BE2C (cell line): ENCODE measurements around the gene OTUB1. TPM values are rescaled to one million over a fixed set of nuclear protein-coding genes. Genes with fewer than 3 reads are reported as not detected.

Experiments used
- DNase-seq: peaks from one replicate; pipeline ENCODE4 v3.0.0-alpha.2; 2020
- H3K27me3 ChIP-seq: fragments of 250-450 bp; sonication (Bioruptor Pico); 2 replicates; pipeline ENCODE4 v1.5.1; 2020; ENCODE audit warnings: mild to moderate bottlenecking
- H3K36me3 ChIP-seq: fragments of 250-450 bp; sonication (Bioruptor Pico); 2 replicates; pipeline ENCODE4 v1.5.1; 2020; ENCODE audit warnings: mild to moderate bottlenecking
- H3K4me1 ChIP-seq: fragments of 250-450 bp; sonication (Bioruptor Pico); 2 replicates; pipeline ENCODE4 v1.5.1; 2020
- H3K4me3 ChIP-seq: 2 replicates; pipeline ENCODE4 v1.5.1; 2011; ENCODE audit warnings: low read depth, low read length
- H3K9me3 ChIP-seq: fragments of 250-450 bp; sonication (Bioruptor Pico); 2 replicates; pipeline ENCODE4 v1.5.1; 2020
- polyA plus RNA-seq: library from polyadenylated mRNA; unstranded; fragments of >200 nt; gene quantifications from one replicate; pipeline ENCODE4 v1.2.1, GENCODE V29; 2012; ENCODE audit warnings: low read depth, missing spikeins; ENCODE audit not compliant: insufficient read length, insufficient read depth
- TF ChIP-seq, protein P1 (sequence below): IDR thresholded peaks from 2 replicates; pipeline ENCODE4 v1.5.1; 2012; ENCODE audit warnings: mild to moderate bottlenecking, low read depth, low read length

OTUB1 gene
- polyA plus RNA-seq = 208 TPM

GRCh38 chr11:63986156-63986931 is at the start of gene OTUB1:
Gene OTUB1, plus strand, starts transcription at chr11:63986438. Its CDS starts 19 bp downstream, at chr11:63986457.
- DNase-seq = peak; percentile 89
- TF ChIP-seq, protein P1, sequence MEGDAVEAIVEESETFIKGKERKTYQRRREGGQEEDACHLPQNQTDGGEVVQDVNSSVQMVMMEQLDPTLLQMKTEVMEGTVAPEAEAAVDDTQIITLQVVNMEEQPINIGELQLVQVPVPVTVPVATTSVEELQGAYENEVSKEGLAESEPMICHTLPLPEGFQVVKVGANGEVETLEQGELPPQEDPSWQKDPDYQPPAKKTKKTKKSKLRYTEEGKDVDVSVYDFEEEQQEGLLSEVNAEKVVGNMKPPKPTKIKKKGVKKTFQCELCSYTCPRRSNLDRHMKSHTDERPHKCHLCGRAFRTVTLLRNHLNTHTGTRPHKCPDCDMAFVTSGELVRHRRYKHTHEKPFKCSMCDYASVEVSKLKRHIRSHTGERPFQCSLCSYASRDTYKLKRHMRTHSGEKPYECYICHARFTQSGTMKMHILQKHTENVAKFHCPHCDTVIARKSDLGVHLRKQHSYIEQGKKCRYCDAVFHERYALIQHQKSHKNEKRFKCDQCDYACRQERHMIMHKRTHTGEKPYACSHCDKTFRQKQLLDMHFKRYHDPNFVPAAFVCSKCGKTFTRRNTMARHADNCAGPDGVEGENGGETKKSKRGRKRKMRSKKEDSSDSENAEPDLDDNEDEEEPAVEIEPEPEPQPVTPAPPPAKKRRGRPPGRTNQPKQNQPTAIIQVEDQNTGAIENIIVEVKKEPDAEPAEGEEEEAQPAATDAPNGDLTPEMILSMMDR = no peak
- Histone ChIP-seq H3K9me3 (no peaks in the 10 kb centered on the region), H3K36me3 (no peaks in the 10 kb centered on the region; the same call in 1 of the 2 replicates), H3K4me1 (no peaks in the 10 kb centered on the region), H3K27me3 (no peaks in the 10 kb centered on the region), H3K4me3 (peak within 1 kb of the TSS; percentile 66)

- TF ChIP-seq, protein P1 = no peak
Observed at GRCh38 chr11:63937713-63938478, 48.3 kb upstream of the OTUB1 start.

DNA sequence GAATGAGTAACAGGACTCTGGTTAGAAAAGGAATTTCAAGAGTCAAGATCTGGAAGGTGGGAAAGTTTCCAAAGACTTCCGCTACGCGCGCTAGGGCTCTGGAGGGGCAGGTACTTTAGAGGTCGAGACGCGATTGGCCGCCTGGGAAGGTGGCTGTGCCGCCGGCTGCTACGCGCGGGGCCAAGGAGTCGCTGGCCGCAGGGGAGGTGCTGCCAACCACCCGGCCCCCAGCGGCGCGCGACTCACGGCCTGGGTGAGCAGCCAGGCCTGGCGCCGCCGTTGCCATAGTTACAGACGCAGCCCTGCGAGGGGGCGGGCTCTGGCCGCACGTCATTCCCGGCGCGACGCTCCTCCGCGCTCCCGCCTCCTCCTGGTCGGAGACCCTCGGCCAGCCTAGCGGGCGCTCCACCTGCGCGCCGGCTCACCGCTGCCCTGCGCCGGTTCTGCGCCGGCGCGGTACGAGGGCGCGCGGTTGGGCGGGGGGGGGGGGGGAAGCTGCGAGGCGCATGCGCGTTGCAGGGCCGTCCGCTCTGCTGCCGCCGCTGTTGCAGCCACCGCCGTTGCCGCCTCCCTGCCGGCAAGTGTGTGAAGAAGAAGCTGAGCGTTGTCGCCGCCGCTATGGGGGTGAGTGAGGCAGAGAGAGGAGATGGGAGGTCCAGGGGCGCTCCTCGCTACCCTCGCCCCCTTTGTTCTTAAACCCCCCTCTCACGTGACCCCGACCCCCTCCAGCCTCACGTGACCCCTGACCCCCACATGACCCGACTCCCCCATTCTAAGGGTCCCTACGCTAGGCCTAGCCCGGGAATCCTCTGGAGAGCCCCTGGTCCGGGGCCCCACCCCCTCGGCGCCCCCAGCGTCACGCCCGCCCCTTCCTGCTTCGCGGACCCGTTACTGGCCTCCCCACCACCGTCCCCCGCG is 47.5 kb upstream of the OTUB1 start, which contains the start of gene NAA40:
Gene NAA40, plus strand, starts transcription at position 524 of the 918 bp plus-strand sequence. Its CDS starts 95 bp downstream, at position 619.
- Histone ChIP-seq H3K36me3 (no peaks in the 10 kb centered on the region), H3K4me3 (peak within 1 kb of the TSS; percentile 83), H3K9me3 (no peaks in the 10 kb centered on the region), H3K27me3 (no peaks in the 10 kb centered on the region), H3K4me1 (peaks cover 2% of the 10 kb centered on the region; the same call in 1 of the 2 replicates)
- peak; percentile 94 for DNase-seq
- TF ChIP-seq, protein P1 = no peak

More at GRCh38 chr11:63937713-63938478, 48.3 kb upstream of the OTUB1 start:
- Histone ChIP-seq H3K36me3 (no peaks in the 10 kb centered on the region), H3K9me3 (no peaks in the 10 kb centered on the region), H3K27me3 (no peaks in the 10 kb centered on the region), H3K4me3 (peak overlapping the region; percentile 63), H3K4me1 (no peaks in the 10 kb centered on the region)
- no peak for DNase-seq

- peaks cover 2% of the 10 kb centered on the region; the same call in 1 of the 2 replicates for H3K4me1 ChIP-seq
Observed at GRCh38 chr11:63939397-63939891, 46.8 kb upstream of the OTUB1 start.

DNA sequence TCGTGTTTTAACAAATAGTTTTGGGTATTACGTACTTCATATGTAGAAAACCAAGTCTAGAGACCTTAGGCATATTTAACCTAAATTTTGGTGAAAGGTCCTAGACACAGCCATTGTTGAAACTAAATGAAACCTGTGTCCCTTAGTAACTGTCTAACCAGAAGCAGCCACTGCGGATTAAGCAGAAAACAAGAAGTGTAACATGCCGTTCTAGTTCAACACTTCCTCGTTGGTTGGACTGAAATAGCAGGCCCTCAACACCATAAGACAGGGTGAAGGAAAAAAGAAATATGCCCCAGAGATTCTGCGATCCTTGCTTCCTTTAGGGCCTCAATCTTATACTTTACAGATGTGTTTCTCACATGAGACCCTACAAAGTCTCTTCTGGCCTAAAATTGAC is 45.5 kb upstream of the OTUB1 start:
- Histone ChIP-seq H3K4me1 (peaks cover 12% of the 10 kb centered on the region), H3K9me3 (no peaks in the 10 kb centered on the region), H3K4me3 (no peak overlapping the region), H3K27me3 (no peaks in the 10 kb centered on the region), H3K36me3 (no peaks in the 10 kb centered on the region)
- no peak for DNase-seq
- TF ChIP-seq, protein P1 = no peak

More at GRCh38 chr11:63939397-63939891, 46.8 kb upstream of the OTUB1 start:
- H3K9me3 ChIP-seq = no peaks in the 10 kb centered on the region
- TF ChIP-seq, protein P1 = no peak
- H3K36me3 ChIP-seq = no peaks in the 10 kb centered on the region
- DNase-seq = no peak
- peak overlapping the region; percentile 83 for H3K4me3 ChIP-seq
- H3K27me3 ChIP-seq = no peaks in the 10 kb centered on the region
